Left renal cortex interstitium (tissue), 4 donors: ENCODE results near the gene NBEAL1. TPM values are rescaled to one million over a fixed set of nuclear protein-coding genes. Genes with fewer than 3 reads are reported as not detected.
"Not testable (repeated sequence)": the region's sequence is repeated elsewhere in the genome, so short reads cannot be mapped to it uniquely, and the experiment has no call there.

ENCODE experiments used
- DNase-seq, 4 donors: peaks; one replicate each; pipeline ENCODE4 v3.0.0-alpha.2; 2013; ENCODE audit warnings: low read depth in 4 of 4, low spot score in 2 of 4, missing footprints in 1 of 4
- polyA plus RNA-seq, 4 donors: library from polyadenylated mRNA; unstranded; fragments of 120-200 nt; gene quantifications; one replicate each; pipeline ENCODE4 v1.2.1, GENCODE V29; 2013; ENCODE audit not compliant: insufficient read length in 4 of 4

Gene NBEAL1
- polyA plus RNA-seq, result 10 to 100 TPM in 3 of 4 donors, 1 to 10 TPM in 1; 7.8 to 18.0 (median 14.6) TPM

GRCh38 chr2:203014456-203015199 is at the start of gene NBEAL1:
Gene NBEAL1 (plus strand): TSS chr2:203014875. CDS start chr2:203016385, 1,510 bp downstream.
- DNase-seq, result peak; percentile 93 to 98 (median 95)

GRCh38 chr2:202965810-202966460 is 48.7 kb upstream of the NBEAL1 start:
- no peak for DNase-seq

- not testable (repeated sequence) for DNase-seq
Measured at GRCh38 chr2:202969404-202969803, 45.3 kb upstream of the NBEAL1 start.

GRCh38 chr2:202976809-202977208 is 37.9 kb upstream of the NBEAL1 start:
- no peak for DNase-seq

GRCh38 chr2:202982779-202983491 is 31.7 kb upstream of the NBEAL1 start:
- DNase-seq, result no peak

- no peak for DNase-seq
Measured at GRCh38 chr2:202989749-202990148, 24.9 kb upstream of the NBEAL1 start.

GRCh38 chr2:202990501-202990900 is 24.2 kb upstream of the NBEAL1 start:
- DNase-seq, result no peak

- not testable (repeated sequence) for DNase-seq
Measured at GRCh38 chr2:202997113-202997512, 17.6 kb upstream of the NBEAL1 start.

GRCh38 chr2:203002054-203002821 is 12.4 kb upstream of the NBEAL1 start:
- DNase-seq, result no peak

- no peak for DNase-seq
Measured at GRCh38 chr2:203003716-203004115, 11.0 kb upstream of the NBEAL1 start.

- DNase-seq, result no peak
Measured at GRCh38 chr2:203016716-203017115, 2.0 kb downstream of the NBEAL1 start.

- no peak for DNase-seq
Measured at GRCh38 chr2:203018181-203018580, 3.5 kb downstream of the NBEAL1 start.

GRCh38 chr2:203019142-203019541 is 4.5 kb downstream of the NBEAL1 start:
- no peak for DNase-seq

- DNase-seq, result no peak
Measured at GRCh38 chr2:203021991-203022390, 7.3 kb downstream of the NBEAL1 start.

- DNase-seq, result no peak
Measured at GRCh38 chr2:203022751-203023150, 8.1 kb downstream of the NBEAL1 start.

GRCh38 chr2:203025592-203025991 is 10.9 kb downstream of the NBEAL1 start:
- no peak for DNase-seq

- no peak for DNase-seq
Measured at GRCh38 chr2:203030545-203030944, 15.9 kb downstream of the NBEAL1 start.

GRCh38 chr2:203030991-203031390 is 16.3 kb downstream of the NBEAL1 start:
- no peak for DNase-seq

- DNase-seq, result no peak
Measured at GRCh38 chr2:203033395-203033794, 18.7 kb downstream of the NBEAL1 start.

GRCh38 chr2:203035879-203036470 is 21.3 kb downstream of the NBEAL1 start:
- DNase-seq, result no peak
